HG02870 (cell line): ENCODE results near the gene CRB1.

Source experiments
- ATAC-seq: cut with Tn5 transposase; IDR thresholded peaks from one replicate; pipeline ENCODE4 v1.9.1; 2021; ENCODE audit warnings: mild to moderate bottlenecking, moderate library complexity; ENCODE audit not compliant: unreplicated experiment

Gene CRB1

GRCh38 chr1:197302775-197303174 lies 34.7 kb downstream of the CRB1 start:
- ATAC-seq, result no peak

- ATAC-seq, result no peak
These were observed 35.4 kb downstream of the CRB1 start for GRCh38 chr1:197303463-197303862.

- ATAC-seq, result no peak
These were observed 36.7 kb downstream of the CRB1 start for GRCh38 chr1:197304638-197305200.

GRCh38 chr1:197305925-197306324 lies 37.9 kb downstream of the CRB1 start:
- ATAC-seq, result no peak

GRCh38 chr1:197306381-197307062 lies 38.5 kb downstream of the CRB1 start:
- ATAC-seq, result no peak

GRCh38 chr1:197307136-197307535 lies 39.1 kb downstream of the CRB1 start:
- no peak for ATAC-seq

- no peak for ATAC-seq
These were observed 39.5 kb downstream of the CRB1 start for GRCh38 chr1:197307551-197307950.

GRCh38 chr1:197311081-197311480 lies 43.0 kb downstream of the CRB1 start:
- no peak for ATAC-seq

GRCh38 chr1:197312163-197312562 lies 44.1 kb downstream of the CRB1 start:
- ATAC-seq, result no peak

- ATAC-seq, result no peak
These were observed 45.7 kb downstream of the CRB1 start for GRCh38 chr1:197313713-197314112.

- ATAC-seq, result no peak
These were observed 46.6 kb downstream of the CRB1 start for GRCh38 chr1:197314682-197315081.

- ATAC-seq, result no peak
These were observed 51.6 kb downstream of the CRB1 start for GRCh38 chr1:197319631-197320030.

- no peak for ATAC-seq
These were observed 53.0 kb downstream of the CRB1 start for GRCh38 chr1:197320991-197321531.

GRCh38 chr1:197321811-197322210 lies 53.8 kb downstream of the CRB1 start:
- ATAC-seq, result no peak

GRCh38 chr1:197327776-197328364 lies 59.8 kb downstream of the CRB1 start:
- no peak for ATAC-seq

- ATAC-seq, result no peak
These were observed 62.2 kb downstream of the CRB1 start for GRCh38 chr1:197330213-197330612.

- ATAC-seq, result no peak
These were observed 63.5 kb downstream of the CRB1 start for GRCh38 chr1:197331565-197331964.

GRCh38 chr1:197333041-197333440 lies 65.0 kb downstream of the CRB1 start:
- no peak for ATAC-seq

GRCh38 chr1:197336571-197336970 lies 68.5 kb downstream of the CRB1 start:
- ATAC-seq, result no peak

GRCh38 chr1:197339106-197340060 lies 71.3 kb downstream of the CRB1 start:
- ATAC-seq, result no peak

GRCh38 chr1:197341626-197342025 lies 73.6 kb downstream of the CRB1 start:
- no peak for ATAC-seq
